GM18519 (cell line): ENCODE results near the gene AUTS2.

Experiments used
- ATAC-seq: cut with Tn5 transposase; IDR thresholded peaks from one replicate; pipeline ENCODE4 v1.9.1; 2021; ENCODE audit warnings: mild to moderate bottlenecking, moderate library complexity; ENCODE audit not compliant: unreplicated experiment, low FRiP score

Gene AUTS2

DNA sequence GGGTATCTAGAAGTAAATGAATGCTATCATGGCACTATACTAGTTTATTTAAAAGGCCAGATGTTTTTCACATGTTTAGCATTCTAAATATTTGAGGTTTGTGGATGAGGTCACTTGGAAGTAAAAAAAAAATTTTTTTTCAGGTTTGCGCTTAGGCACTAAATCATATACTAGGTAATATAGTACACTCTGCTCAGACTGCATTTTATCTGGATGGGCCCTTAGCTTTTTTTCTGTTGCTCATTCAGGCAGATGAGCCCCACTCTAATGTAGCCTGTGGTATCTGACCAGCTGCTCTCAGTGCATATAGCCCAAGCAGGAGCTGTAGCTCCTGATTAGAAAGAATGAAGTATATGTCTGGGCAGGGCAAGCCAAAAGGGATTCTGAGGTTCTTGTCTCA is 210.1 kb downstream of the AUTS2 start:
- no peak for ATAC-seq

DNA sequence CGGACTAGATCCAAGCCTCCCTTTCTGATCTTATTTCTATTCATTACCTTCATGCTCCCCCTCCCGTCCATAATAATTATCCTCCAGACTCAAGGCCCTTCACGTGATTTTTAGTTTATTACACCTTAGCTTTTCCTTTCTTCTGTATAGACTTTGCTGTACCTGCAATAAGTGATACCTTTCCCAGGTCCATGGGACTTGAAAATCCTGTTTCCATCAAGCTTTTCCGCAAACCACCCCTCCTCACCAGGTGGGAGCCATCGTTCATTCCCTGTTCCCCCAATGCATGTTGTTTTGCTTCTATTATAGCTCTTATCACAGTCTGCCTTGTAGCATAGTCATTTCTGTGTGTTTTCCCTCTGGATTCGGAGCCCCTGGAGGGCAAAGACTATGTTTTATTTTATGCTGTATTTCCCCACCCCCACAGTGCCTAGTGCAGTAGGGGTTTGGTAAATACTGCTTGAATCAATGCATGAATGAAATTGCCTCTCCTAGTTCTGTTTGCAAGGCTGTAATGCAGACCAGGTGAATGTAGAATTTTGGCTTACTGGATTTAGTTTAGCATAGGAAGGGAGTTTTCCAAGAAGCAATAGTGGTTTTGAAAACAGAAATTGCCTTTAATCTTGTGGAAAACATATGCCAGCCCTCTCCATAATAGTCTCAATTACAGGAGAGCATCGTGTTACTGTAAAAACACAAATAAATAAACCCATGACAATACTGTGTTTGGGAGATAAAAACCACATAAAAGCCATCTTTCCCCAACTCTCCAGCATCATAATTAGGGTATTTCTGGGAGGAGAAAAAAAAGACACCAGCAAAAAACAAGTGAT is 213.4 kb downstream of the AUTS2 start:
- no peak for ATAC-seq

DNA sequence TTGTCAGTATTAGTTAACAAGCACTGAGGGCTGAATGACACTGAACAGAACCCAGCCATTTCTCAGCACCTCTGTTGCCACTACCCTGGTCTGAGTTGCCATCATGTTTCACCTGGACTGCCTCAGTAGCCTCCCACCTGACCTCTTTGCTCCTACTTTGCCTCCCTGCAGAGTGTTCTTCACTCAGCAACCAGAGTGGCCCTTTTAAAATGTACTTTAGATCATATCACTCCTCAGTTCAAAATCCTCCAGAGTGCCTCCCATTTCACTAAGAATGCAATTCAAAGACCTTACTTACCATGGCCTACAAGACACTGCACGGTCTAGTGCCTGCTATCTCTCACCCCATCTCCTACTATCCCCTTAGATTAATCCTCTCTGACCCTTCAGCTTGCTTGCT is 214.5 kb downstream of the AUTS2 start:
- no peak for ATAC-seq

DNA sequence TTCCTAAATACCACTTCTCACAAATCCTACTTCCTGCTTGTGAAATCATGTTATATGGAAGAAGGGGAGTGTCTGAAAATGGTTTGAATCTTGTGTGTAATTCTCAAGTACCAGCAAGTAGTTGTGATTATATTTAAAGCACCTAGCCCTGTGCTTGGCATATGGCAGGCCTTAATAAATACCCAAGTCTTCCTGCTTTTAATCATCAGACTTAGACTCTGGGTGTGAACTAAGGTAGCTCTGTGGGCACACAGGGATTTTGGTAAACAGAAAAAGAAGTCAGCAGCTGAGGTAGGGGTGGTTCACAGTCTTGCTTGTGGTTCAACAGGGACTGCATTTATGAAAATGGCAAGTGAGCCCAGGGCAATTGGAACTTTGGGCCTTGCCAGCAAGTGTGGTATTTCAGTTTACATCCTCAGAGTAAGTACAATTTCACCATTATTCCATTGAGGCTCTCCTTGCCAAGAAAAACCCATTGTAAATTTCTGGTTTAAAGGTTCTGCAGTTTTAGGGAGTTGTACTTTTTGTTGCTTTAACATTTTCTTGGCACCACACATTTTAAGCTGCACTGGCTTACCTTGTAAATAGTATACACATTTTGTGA is 215.5 kb downstream of the AUTS2 start:
- ATAC-seq: no peak

DNA sequence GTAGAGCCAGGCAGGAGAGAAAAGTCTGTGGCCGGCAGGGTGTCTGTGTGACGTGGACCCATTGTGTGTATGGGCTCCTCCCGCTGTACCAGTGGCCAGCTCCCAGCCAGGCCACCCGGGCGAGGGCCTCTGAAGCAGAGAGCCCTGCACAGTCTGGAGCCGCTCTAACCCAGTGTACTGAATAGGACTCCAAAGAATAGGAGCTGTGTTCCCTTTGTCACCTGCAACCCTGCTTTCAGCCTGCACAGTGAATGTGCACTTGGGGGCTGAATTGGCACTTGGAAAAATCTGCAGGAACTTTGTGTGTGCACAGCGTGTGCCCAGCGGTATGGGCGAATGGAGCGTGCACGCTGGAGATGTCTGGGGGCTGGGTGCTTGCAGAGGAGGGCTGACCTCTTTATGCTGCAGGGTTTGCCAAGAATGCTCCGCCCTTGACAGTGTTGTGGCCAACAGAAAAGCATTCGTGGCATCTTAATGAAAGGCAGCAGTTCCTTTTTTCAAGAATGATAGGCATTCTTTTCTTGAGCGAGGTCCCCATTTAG is 216.2 kb downstream of the AUTS2 start:
- ATAC-seq: no peak

DNA sequence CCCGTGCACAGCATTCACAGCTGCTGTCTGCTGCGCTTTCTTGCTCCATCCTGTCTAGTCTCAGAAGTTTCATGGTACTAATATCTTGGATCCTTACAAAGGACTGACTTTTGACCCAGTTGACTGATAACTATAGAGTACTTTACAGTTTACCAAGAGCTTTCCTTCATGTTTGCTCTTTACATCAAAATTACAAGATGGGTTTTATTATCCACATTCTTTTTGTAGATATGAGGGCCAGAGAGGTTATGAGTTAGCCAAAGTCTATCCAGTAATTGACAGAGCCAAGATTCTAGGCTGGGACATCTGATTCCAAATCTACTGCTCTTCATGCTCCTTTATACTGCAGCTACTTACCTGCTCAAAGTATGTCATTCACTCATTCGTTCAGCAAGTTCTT is 218.2 kb downstream of the AUTS2 start:
- ATAC-seq: no peak

DNA sequence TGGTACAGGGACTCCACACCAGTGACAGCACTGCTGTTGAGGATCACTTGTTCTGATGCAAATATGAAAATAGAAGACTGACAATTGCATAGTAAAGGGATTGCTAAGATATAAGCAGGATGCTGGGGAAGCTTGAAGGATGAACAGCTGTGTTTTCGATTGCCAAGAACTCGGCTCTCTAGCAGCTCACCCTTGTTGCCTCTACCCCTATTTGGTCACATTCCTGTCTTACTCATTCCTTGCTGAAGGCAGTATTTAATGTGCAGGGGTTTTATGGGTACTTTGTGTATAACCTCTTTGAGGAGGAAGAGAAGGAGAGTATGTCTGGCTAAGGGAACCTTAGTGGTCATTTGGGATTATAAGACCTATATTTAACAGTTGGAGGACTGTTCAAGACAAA is 218.8 kb downstream of the AUTS2 start:
- ATAC-seq: no peak

DNA sequence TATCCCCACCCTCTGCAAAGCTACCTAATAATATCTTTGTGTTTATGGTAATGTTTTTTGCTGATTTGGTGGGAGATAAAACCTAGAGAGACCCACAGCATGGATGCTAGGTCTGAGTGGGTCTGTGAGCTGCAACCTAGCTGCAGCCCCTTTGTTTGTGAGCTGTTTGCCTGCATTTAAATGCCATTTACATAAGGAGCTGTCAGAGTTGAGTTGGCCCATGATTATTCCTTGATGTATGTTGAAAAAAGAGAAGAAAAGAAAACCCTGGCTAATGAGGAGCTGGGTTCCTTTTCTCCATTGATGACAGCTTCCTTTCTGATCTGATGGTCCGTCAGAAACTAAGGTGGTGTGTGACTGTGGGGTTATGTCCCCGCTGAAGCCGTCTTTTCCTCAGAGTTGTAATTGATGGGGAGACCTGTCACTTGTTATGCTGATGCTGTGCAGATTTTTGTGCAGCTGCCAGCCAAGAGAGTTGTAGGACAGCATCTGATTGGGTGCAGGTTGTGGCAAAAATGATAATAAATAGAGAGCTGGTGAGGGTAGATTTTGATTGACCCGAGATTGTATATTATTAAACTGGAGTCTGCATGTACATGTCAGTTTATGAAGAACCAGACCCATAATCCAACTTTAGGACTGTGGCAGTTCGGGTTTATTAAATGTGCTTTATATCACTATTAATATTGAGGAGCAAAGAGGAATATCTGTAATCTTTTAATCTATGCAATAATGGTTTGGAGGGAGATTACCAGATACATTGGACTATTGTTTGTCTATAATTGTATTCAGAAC is 219.8 kb downstream of the AUTS2 start:
- ATAC-seq: no peak

DNA sequence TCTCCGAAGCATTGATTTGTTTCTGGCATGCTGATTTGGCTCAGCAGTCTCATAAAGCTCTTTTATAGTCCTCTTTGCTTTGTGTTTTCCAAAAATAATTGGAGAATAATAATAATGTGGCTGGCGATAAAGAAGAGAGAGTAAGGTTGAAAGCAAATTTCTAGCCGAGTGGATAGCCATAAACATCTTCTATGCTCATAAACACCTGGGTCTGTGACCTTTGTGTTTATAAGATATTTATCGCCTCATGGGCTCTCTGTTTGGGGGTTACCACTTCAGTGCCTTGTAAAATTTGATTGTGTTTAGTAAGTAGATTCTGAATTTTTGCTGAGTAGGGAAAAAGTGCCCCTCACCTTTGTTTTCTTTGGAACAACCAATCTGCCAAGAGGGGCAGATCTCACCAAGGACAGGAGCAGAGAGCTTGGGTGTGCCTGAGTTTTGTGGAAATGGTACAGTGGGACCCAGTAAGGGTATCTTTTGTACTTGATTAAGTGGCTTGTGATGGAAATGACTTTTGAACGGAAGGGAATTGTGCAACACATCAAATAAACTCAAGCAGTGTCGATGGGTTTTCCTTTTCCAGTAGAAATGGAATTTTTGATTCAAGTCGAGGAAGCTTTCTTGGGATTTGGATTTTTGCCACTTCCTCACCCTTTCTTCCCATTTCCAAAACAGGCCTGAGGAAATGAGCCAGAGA is 220.5 kb downstream of the AUTS2 start:
- ATAC-seq: no peak

DNA sequence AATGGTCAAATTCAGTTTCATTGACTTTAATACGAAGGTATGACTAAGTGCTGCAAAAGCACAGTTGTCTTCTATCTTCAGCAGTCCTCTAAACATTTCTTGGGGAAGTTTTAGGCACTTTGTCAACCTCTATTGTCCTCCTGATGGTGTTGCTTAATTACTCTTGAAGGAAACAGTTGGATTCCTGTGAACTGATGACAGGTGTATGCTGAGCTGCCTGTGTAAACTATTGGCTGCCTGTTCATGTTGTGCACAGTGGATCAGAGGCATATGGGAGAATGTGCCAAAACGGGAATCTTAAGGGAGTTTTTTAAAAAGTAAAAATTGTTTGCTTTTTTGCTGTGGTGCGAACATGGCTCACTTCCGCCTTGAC is 221.0 kb downstream of the AUTS2 start:
- ATAC-seq: no peak

DNA sequence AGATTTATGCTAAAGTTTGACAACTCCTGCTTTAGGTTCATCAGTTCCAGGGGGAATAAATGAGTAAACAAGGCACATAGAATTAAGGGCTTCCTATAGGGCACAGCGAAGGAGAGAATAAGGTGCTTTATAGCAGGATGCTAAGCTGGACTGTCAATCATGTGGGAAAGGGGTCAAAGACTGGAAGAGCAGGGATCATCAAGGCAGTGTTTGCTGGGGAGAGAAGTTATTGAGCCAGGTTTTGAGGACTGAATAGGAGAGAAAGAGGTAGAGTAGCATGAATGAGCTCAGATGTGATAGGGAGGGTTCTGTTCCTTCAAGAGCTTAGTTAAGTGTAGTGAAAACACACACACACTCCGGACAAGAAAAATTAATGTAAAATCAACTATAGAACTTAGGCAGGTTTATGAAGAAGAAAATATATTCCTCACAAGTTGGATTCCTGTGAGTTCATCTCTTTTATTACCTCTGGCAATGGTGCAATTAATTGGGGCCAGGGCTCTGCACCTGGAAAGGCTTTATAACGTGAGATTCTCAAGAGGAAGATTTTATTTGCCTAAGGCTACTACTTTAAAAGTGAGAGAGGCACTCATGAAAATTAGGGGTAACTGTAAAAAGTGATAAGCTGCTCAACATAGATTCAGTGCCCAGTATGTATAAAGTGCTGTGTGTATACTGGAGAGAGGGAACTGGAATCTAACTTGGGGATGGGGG is 222.4 kb downstream of the AUTS2 start:
- ATAC-seq: no peak

DNA sequence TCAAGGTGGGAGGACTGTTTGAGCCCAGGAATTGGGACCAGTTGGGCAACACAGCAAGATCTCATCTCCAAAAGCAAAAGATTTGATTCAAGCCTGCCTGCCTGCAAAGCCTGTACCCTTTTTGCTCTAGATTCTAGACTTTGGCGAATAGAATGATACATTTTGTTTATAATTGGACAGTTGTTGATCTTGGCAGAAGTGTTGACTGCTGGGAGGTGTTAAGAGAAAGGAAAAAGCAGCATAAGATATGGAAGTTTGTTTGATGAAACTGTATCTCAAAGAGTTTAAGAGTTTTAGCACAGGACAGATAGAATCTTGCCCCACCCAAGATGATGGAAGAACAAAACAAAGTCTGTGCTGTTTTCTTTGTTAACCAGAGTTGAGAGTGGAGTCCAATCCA is 224.1 kb downstream of the AUTS2 start:
- ATAC-seq: no peak

DNA sequence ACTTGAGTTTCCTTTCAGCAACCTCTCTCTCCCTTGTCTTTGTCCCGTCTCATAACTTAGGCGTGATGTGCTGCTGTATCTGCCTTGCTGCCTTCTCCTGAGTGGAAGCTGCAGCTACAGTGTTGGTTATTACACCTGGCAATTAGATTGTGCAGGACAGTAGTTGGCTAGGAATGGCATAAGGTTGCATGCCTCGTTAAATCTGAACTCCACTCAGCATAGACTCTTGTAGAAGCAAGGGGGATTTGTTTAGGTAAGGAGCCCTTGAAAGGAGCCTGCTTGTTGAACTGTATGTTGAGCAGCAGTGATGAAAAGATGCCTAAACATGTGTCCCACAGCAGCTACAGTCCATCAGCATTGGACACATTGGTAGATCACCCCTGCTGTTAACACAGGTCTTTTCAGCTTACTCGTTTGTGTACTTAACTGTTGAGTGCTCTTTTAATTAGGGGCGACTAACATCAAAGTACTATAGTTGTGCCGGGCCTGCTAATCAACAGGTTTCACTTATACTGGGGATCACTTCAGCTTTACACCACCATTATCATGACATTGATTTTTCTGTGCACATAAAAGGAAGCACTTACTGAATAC is 225.0 kb downstream of the AUTS2 start:
- ATAC-seq: no peak

DNA sequence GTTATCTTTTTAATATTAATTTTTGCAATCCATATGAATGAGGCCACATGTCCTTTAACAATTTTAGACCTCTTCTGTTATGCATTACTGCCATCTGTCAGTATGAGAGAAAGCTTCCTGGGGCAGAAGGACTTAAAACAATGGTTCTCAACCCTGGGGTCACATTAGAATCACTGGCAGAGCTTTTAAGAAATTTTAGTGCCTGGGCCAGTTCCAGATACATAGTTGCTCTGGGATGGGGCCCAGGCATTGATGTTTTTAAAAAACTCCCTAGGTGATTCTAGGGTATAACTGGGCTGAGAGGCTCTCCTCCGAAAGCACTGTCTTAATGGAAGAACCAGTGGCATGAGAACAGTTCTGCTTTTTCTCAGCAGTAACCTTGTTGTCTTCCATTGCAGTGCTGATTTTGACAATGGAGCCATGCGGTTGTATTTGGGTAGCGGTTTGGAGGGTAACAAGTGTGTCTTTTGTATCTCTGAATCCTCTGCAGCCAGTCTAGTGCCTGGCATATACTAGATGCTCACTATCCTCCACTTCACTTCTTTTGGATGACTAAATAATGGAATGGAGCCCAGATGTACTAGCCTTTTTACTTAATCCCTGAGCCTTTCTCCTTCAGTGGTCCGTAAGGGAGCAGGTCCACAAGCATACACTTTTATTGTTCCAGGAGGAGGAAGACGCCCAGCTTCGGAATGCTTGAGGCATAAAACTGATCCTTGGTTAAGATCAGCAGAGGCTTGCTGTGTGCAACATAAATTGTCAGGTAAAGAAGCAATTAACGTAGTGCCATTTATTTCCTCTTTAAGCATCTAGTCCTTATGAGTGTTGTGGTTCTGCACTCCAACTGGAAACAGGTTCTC is 227.1 kb downstream of the AUTS2 start:
- ATAC-seq: no peak

DNA sequence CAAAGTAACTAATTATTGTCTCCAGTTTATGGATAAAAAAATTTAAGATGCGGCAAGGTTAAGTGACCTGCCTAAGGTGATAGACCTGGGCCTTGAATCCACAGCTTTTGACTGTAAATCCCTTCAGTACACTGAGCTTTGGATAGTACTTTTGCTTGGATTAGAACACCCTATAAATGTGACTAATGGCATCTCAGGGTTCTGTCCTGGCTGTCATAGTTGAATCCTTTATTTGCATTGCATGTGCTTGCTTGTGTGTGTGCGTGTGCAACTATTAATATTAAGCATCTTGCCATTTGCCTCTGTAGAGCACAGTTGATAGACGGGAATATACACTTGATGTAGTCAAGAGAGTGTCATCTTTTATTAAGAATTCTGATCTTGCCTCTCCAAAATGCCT is 228.0 kb downstream of the AUTS2 start:
- ATAC-seq: no peak

DNA sequence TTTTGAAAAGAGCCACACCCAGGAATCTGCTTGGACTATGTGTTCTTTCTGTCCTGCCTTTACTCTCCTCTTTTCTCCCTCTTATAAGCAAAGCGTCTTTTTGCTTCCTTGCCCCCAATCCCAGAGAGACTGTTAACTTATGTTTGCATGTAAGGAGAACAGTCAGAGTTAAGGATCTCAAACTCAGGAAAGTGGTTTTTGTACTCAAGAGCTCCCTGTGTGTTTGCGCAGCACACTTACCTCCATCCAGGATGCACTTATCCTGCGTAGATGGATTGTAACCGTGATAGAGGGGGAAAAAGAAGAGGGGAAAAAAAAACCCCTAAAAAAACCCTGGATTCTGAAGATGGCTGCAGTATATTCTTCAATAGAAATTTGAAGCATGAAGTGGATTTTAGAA is 228.9 kb downstream of the AUTS2 start:
- ATAC-seq: no peak

DNA sequence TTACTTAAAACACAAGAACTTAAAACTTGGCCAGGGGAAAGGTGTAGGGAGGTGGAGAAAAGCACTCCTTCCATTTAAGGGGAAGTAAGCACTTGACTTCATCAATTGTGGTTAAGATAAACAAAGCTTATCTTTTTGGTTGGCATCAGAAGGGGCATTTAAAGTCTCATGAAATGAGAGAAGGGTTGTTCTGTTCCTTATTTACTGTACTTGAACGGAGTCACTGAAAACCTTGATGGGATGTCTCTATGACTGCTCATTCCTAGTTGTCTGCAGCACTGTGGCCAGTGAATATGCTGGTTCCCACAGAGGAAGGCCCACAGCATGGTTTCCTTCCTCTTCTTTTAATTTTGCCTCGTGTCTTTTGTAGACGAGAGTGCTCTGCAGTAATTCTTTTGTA is 229.3 kb downstream of the AUTS2 start:
- no peak for ATAC-seq

DNA sequence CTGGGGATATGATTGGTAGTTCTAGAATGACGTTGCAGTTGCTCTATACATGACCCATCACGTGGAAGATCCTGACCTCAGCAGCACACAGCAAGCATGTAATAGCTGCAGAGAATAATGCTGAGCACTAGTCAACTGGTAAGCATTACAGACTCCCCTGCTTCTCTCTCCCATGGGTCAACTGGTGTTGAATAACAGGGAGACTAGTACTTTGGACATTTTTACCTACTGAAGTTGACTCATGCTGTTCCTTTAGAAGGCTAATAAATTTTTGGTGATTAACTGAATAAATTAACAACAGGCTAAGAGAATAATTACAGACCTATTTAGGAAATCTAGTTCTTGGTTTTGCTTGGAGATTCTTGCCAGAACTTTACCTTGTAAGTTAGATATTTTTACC is 234.1 kb downstream of the AUTS2 start:
- no peak for ATAC-seq

DNA sequence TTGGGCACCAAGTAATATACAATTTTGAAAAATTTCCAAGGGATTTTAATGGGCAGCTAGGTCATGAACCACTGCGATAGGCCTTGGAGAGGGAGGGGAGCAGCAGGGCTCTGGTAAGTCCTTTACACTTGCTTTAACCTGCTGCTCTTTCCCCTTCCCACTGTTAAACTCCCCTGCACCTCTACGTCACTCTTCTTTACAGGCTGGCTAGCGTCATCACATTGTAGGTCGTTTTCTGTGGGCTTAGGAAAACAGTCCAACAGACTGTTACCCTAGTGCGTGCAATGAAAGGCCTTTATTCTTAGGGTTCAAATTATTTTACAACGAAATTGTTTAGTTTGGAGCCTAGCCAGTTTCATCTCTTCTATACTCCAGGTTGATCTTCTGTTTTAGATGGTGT is 235.7 kb downstream of the AUTS2 start:
- no peak for ATAC-seq
